HG02763 (cell line): ENCODE results near the gene PDSS2.
"Not testable (repeated sequence)": the region's sequence is repeated elsewhere in the genome, so short reads cannot be mapped to it uniquely, and the experiment has no call there.

ENCODE experiments used
- ATAC-seq: cut with Tn5 transposase; IDR thresholded peaks from one replicate; pipeline ENCODE4 v1.9.1; 2021; ENCODE audit warnings: mild to moderate bottlenecking, moderate library complexity; ENCODE audit not compliant: unreplicated experiment

The PDSS2 gene

DNA sequence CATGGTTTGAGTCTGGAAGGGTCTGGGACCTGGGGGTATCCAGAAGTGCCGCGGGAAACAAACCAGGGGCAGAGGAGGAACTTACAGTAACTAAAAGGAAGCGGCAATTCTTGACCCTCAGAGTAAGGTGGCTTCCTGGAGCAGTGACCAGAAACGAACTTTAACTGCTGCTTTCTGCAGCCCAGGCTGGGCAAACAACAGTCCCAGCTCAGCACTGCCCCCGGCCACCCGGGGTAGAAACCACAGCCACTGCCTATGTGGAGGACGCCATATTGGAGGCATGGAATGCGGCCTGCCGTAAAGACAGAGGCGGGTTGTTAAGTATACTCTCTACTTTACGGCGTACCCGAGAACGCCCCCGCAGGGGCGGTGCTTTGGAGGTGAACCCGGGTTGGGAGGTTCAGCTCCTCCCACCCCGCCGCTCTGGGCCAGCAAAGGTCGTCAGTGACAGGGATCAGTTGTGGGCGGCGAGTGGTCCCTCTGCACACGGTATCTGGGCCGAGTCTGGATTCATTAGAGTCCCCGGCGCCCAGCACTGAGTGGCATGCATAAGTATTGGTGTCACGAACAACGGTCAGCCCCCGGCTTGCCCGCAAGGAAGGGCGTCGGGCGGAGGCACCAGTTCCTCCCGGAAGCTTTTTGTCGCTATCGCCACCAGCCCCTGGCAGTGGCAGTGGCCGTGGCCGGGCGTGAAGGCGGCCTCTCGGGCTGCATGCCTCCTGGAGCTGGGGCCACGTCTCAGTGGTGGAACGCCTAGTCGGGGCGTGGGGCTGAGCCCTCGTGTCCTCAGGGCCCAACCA is at the start of gene PDSS2:
Gene PDSS2, minus strand, starts transcription at position 282 of the 800 bp plus-strand sequence. Its CDS starts 279 bp downstream, at position 3.
- ATAC-seq: peak; percentile 95

DNA sequence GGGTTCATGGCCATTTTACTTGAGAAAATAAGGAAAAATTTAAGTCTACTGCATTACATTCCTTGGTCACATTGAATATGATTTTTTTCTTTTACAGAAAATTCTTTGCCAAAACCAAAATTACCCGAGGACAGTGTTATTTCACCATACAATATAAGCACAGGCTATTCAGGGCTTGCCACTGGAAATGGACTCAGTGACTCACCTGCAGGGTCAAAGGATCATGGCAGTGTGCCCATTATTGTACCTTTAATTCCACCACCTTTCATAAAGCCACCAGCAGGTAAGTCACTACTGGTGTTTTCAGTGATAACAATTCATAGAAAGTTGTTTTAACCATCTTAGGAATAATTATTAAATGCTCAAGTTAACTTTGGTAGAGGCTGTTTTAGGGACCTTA is 46.8 kb upstream of the PDSS2 start:
- ATAC-seq: no peak

GRCh38 chr6:107504270-107505026 is 45.1 kb upstream of the PDSS2 start:
- ATAC-seq: no peak

DNA sequence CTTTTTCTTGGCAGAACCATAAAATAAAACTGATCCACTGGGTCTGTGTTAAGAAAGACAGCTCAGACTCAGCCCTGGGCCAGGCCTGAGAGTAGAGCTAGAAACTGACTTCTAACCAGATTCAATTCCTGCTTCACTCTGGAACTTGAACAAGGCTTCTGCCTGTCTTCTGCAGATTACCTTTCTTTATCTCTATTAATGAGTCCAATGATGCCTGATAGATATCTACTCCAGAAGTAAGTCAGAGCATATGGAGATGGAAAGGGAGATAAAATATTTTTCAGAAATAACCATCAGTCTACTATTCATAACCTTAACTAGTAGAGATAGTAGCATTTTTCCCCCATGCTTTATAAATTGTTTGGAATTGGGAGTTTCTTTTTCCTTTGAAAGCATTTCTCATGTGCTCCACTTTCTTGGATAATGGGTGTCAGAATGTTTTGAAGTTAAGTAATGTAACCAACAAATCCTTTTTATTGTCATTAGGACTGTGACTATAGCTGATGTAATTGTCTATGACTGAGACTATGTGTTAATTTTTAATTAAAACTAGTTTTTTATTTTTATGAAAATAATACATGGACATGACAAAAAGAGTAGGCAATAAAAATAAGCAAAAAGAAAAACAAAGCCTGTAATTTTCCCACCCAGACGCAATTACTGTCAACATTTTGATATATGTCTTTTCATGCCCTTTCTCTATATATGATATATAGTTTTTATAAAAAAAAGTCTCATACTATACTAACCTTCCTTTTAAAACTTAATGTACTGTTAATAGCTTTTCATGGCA is 37.7 kb upstream of the PDSS2 start:
- ATAC-seq: no peak

- ATAC-seq: no peak
Measured at GRCh38 chr6:107495971-107496370, 36.6 kb upstream of the PDSS2 start.

DNA sequence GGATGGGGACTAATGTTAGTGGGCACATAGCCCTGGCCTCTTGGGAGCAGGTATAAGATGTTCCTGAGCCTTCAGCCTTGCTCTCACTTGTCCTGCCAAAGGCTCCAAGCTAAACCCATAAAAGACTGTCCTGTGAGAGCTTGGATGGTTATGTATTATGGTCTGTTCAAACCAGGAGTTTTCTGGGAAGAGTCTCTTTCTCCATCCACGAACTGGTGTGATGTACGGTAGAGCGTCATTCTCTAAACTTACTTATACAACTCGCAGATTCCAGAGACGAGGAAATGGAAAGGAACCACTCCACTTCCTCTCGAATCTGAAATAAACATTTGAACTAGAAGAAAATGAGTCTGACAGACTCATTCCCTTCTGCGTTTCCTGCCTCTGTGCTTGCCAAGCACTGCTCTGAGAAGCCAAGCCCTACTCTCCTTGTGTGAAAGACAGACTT is 35.9 kb upstream of the PDSS2 start:
- ATAC-seq: no peak

GRCh38 chr6:107493158-107494057 is 34.0 kb upstream of the PDSS2 start:
- ATAC-seq: no peak

DNA sequence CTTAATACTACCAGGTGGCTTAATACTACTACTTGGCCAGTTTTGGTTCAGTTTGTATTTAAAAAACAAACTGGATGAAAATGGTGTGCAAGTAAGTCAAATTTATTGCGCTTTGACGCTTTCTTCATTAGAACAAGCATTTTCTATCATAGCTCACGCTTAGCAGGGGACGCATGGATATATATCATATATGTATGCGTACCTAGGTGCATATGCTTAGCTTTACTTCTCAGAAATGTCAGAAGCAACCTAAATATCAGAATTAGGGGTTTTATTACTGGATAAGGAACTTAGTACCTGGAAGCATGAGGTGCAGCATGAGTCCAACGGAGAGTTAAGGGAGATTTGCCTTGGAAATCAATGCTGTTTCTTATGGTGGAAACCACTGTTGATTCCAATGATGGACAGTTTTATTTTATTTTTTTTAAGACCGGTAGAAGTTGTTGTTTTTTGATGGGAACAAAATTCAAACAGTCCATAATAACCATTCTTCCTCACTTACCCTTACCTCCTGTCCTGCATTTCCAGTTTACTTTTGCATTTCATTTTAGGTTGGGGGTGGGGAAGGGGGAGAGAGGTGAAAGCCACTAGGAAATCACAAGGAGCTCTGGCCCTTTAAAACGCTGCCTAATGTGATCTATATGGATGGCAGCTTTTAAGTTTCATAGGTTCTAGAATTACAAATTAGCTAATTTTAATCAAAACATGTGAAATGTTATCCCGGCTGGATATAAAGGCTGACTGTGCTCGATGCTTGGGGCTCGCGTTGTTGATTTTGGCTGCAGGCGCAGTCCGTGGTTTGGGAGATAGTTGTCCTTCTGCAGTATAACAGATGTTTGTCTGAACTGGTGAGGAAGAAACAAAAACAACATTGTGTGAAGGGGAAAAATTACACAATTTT is 32.6 kb upstream of the PDSS2 start:
- no peak for ATAC-seq

- ATAC-seq: no peak
Measured at GRCh38 chr6:107491138-107491609, 31.8 kb upstream of the PDSS2 start.

DNA sequence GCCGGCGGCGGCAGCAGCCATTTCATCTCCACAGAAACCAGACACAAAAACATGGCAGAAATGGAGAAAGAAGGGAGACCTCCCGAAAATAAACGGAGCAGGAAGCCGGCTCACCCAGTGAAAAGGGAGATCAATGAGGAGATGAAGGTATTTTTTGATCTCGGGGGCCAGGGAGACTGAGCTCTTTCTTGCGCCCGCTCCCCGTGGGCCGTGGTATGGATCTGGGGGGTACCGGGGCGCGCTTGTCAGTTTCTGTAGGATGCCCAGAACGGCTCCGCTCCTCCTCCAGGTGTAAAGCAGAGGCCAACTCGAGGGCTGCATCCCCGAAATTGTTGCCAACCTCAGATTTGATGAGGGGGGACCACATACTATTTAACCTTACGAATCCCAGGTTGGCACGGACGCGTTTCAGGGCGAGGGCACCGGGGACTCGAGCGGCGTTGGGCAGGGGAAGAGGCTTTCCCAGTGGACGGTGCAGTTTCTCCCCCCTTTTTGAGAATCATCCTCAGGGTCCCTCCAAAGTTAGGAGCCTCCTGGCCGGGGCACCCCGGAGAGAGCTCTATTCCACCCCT is 31.3 kb upstream of the PDSS2 start:
- ATAC-seq: no peak

DNA sequence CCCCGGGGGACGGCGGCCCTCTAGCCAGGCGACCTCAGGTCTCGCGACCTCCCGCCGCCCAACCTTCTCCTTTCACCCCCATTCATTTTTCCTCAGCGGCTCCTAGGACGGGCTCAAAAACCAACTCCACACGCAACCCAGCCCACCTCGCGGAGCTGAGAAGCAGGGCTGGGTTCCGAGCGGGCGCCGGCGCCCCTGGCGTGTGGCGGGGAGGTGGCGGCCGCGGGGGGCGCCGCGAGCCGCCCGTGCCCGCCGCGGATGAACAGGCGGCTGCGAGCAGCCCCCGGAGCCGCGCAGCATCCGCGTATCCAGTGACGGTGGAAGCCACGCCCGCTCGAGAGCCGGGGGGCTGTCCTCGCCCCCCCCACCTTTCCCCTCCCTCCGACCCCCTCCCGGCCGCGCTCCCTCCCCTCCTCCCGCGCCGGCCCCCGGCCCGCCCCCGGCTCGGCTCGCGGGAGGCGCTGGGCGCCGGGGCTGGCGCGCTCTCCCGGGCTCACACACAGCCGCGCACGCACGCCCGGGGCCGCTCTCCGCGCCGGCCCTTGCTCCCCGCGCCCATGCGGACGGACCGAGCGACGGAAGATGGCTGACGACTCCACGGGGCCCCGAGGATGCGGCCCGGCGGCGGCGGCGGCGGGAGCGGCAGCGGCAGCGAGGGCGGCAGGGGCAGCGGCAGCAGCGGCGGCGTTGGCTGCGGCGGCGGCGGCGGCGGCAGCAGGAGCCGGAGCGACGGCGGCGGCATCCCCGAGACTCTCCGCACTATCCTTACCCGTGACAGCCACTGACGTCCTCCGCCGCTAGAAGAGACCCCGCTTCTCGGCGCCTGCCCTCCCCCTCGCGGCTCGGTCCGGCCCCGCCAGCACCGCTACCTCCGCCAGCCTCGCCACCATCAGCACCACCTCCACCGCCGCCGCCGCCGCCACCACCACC is 30.5 kb upstream of the PDSS2 start, which contains the start of gene SOBP:
Gene SOBP, plus strand, starts transcription at position 482 of the 930 bp plus-strand sequence. CDS start 500 bp downstream, outside the sequence.
- ATAC-seq: no peak

GRCh38 chr6:107488875-107489635 is 29.7 kb upstream of the PDSS2 start:
- no peak for ATAC-seq

- ATAC-seq: no peak
Measured at GRCh38 chr6:107488174-107488874, 29.0 kb upstream of the PDSS2 start.

GRCh38 chr6:107485157-107485556 is 25.8 kb upstream of the PDSS2 start:
- ATAC-seq: no peak

- ATAC-seq: no peak
Measured at GRCh38 chr6:107479089-107479690, 19.8 kb upstream of the PDSS2 start.

DNA sequence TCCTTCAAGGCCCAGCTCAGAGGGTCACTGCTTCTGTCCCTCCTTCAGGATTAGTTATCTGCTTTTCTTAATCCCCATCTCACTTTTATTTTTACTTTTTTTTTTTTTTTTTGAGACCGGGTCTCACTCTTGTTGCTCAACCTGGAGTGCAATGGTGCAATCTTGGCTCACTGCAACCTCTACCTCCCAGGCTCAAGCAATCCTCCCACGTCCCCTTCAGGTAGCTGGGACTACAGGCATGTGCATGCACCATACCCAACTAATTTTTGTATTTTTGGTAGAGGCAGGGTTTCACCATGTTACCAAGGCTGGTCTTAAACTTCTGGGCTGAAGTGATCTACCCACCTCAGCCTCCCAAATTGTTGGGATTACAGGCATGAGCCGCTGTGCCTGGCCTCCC is 16.5 kb upstream of the PDSS2 start:
- ATAC-seq: not testable (repeated sequence)
